Natural killer cell (primary cell): ENCODE measurements around the gene EHD2. TPM values are rescaled to one million over a fixed set of nuclear protein-coding genes. Genes with fewer than 3 reads are reported as not detected.
"Not testable (repeated sequence)": the region's sequence is repeated elsewhere in the genome, so short reads cannot be mapped to it uniquely, and the experiment has no call there.

Source experiments
- ATAC-seq, 3 donors: fragments of 150-1000 bp in 2 of 3; fragments of 200-7000 bp in 1 of 3; cut with Tn5 transposase; 1 replicate in 1 of 3; 2 replicates in 2 of 3; pipeline ENCODE4 v1.10.0; 2021; ENCODE audit warnings: mild to moderate bottlenecking in 2 of 3, moderate library complexity in 2 of 3
- DNase-seq, 2 donors: peaks; one replicate each; pipeline versions ENCODE4 v3.0.0 to v3.0.0-alpha.2; 2013 to 2021; ENCODE audit warnings: mixed read lengths in 1 of 2
- H3K27ac ChIP-seq: one replicate; pipeline ENCODE4 v1.5.1; 2013; ENCODE audit warnings: mild to moderate bottlenecking, low read length
- H3K27me3 ChIP-seq: one replicate; pipeline ENCODE4 v1.6.1; 2013; ENCODE audit warnings: low read length; ENCODE audit not compliant: control insufficient read depth, insufficient read depth
- H3K36me3 ChIP-seq: one replicate; pipeline ENCODE4 v1.6.1; 2013; ENCODE audit warnings: low read length; ENCODE audit not compliant: control insufficient read depth, insufficient read depth
- H3K4me1 ChIP-seq: one replicate; pipeline ENCODE4 v1.6.1; 2013; ENCODE audit warnings: low read length; ENCODE audit not compliant: control insufficient read depth, insufficient read depth
- H3K4me3 ChIP-seq: one replicate; pipeline ENCODE4 v1.5.1; 2013; ENCODE audit warnings: low read length
- H3K9me3 ChIP-seq: one replicate; pipeline ENCODE4 v1.6.1; 2013; ENCODE audit warnings: low read length; ENCODE audit not compliant: control insufficient read depth, insufficient read depth
- H3K27ac Mint-ChIP-seq, 2 donors: one replicate each; pipeline ENCODE4 v1.8.0; 2022; ENCODE audit warnings: mild to moderate bottlenecking in 2 of 2, mixed read lengths in 2 of 2, moderate library complexity in 1 of 2
- H3K27me3 Mint-ChIP-seq, 2 donors: one replicate each; pipeline ENCODE4 v1.8.0; 2022; ENCODE audit warnings: low read depth in 2 of 2, mixed read lengths in 2 of 2
- H3K36me3 Mint-ChIP-seq: one replicate; pipeline ENCODE4 v1.8.0; 2022; ENCODE audit warnings: mixed read lengths
- H3K4me1 Mint-ChIP-seq, 2 donors: one replicate each; pipeline ENCODE4 v1.8.0; 2022; ENCODE audit warnings: mixed read lengths in 2 of 2
- H3K4me3 Mint-ChIP-seq: one replicate; pipeline ENCODE4 v1.8.0; 2022; ENCODE audit warnings: mild to moderate bottlenecking, moderate library complexity, mixed read lengths
- H3K9me3 Mint-ChIP-seq, 2 donors: one replicate each; pipeline ENCODE4 v1.8.0; 2022; ENCODE audit warnings: mixed read lengths in 2 of 2
- WGBS: methylation state at CpG from one replicate; pipeline ENCODE4 v1.1.7; 2013; ENCODE audit warnings: missing lambda C conversion rate; ENCODE audit not compliant: insufficient coverage; 5-methylcytosine and 5-hydroxymethylcytosine counted together
- intact Hi-C: fragments of 100-400 bp; cut with micrococcal nuclease; formaldehyde crosslinking; loops from one replicate; pipeline ENCODE4 v1.14.2; 2022
- total RNA-seq, 4 donors: library from RNA; stranded (reverse); fragments of 120-200 nt in 1 of 4; gene quantifications; one replicate each; pipeline versions ENCODE4 v1.2.3 to v1.2.4, GENCODE V29; 2013 to 2022
- TF ChIP-seq, protein P1 (sequence below): fragments of 200-600 bp; IDR thresholded peaks from one replicate; pipeline ENCODE4 v1.8.0; 2022; ENCODE audit warnings: antibody characterized with exemption

EHD2 gene
- total RNA-seq, 3 donors from 2014 or later (not counting 1 experiment from before 2014, with no cell fraction given): 0.09 to 0.40 (median 0.12) TPM

DNA sequence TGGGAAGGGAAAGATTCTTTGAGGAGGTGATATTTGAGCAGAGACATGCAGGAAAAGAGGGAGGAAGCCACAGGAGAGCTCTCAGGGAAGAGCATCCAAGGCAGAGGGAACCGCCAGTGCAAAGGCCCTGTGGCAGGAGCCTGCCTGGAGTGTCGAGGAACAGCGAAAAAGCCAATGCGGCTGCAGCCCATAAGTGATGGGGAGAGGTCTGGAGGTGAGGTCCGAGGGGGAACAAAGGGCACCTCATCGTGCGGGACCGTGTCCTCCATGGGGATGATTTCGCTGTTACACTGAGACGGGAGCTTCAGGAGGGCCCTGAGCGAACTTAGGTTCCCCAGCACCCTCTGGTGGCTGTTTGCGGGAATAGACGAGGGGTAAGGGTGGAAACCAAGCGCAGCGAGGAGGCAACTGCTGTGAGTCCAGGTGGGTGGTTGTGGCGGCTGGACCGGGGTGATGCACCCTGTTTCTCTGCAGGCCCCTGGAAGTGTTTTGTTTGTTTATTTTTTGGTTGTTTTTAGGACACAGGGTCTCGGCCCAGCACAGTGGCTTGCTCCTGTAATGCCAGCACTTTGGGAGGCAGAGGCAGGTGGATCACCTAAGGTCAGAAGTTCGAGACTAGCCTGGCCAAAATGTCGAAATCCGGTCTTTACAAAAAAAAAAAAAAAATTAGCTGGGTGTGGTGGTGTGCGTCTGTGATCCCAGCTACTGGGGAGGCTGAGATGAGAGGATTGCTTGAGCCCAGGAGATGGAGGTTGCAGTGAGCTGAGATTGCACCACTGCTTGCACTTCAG, 5.9 kb upstream of the EHD2 start:
- H3K36me3 Mint-ChIP-seq: no peaks in the 10 kb centered on the region
- no peaks in the 10 kb centered on the region for H3K9me3 Mint-ChIP-seq
- H3K27ac Mint-ChIP-seq: no peak overlapping the region
- Histone ChIP-seq H3K27me3 (peaks cover 5% of the 10 kb centered on the region), H3K4me3 (no peak overlapping the region), H3K4me1 (peaks cover 5% of the 10 kb centered on the region), H3K36me3 (peaks cover 7% of the 10 kb centered on the region), H3K9me3 (no peaks in the 10 kb centered on the region), H3K27ac (no peak overlapping the region)
- H3K27me3 Mint-ChIP-seq: peaks cover 7 to 15% of the 10 kb centered on the region in 2 donors
- TF ChIP-seq, protein P1, sequence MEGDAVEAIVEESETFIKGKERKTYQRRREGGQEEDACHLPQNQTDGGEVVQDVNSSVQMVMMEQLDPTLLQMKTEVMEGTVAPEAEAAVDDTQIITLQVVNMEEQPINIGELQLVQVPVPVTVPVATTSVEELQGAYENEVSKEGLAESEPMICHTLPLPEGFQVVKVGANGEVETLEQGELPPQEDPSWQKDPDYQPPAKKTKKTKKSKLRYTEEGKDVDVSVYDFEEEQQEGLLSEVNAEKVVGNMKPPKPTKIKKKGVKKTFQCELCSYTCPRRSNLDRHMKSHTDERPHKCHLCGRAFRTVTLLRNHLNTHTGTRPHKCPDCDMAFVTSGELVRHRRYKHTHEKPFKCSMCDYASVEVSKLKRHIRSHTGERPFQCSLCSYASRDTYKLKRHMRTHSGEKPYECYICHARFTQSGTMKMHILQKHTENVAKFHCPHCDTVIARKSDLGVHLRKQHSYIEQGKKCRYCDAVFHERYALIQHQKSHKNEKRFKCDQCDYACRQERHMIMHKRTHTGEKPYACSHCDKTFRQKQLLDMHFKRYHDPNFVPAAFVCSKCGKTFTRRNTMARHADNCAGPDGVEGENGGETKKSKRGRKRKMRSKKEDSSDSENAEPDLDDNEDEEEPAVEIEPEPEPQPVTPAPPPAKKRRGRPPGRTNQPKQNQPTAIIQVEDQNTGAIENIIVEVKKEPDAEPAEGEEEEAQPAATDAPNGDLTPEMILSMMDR: peak; percentile 83
- peaks cover 9% of the 10 kb centered on the region in 2 donors for H3K4me1 Mint-ChIP-seq
- intact Hi-C loops: loop anchor here (1.0 to 2.0 kb wide), 2 partner anchors 35 to 271 kb away; no protein-coding TSS in a partner anchor
- peak; percentile 82 to 99 (median 96) for ATAC-seq
- no peak overlapping the region for H3K4me3 Mint-ChIP-seq
- 23% methylated on average over 22 of the region's 22 CpGs for WGBS
- peak; percentile 66 to 86 for DNase-seq

DNA sequence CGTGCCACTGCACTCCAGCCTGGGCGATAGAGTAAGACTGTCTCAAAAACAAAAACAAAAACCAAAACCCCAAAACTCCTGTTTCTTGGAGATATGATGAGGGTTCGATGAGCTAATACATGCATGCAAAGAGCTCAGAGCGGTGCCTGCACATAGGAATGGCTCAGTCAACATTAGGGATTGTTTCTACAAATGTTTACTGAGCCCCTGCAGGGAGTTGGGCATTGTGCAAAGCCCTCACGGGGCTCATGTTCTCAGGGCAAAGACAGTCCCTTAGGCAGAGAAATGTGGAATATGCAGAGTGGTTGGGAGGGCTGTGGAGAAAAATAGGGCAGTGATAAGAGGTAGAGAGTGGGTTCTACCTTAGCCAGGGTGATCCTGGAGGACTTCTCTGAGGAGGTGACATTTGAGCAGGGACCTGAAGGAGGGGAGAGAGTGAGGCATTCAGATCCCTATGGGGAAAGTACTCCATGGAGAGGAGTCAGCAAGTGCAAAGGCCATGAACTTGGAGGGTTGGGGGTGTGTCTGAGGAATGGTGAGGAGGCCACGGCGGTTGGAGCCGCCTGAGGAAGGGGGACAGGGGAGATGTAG, 1.5 kb upstream of the EHD2 start:
- DNase-seq (no peak), ATAC-seq (no peak)
- no peak overlapping the region for H3K27ac ChIP-seq
- peaks cover 9% of the 10 kb centered on the region for H3K4me1 ChIP-seq
- peaks cover 27 to 32% of the 10 kb centered on the region in 2 donors for H3K27me3 Mint-ChIP-seq
- H3K4me1 Mint-ChIP-seq: peaks cover 9 to 15% of the 10 kb centered on the region in 2 donors
- H3K9me3 ChIP-seq: no peaks in the 10 kb centered on the region
- 88% methylated on average over 6 of the region's 8 CpGs for WGBS
- H3K27ac Mint-ChIP-seq: no peak overlapping the region
- no peaks in the 10 kb centered on the region for H3K36me3 Mint-ChIP-seq
- H3K4me3 ChIP-seq: no peak overlapping the region
- H3K36me3 ChIP-seq: no peaks in the 10 kb centered on the region
- no peaks in the 10 kb centered on the region for H3K9me3 Mint-ChIP-seq
- TF ChIP-seq, protein P1: no peak
- intact Hi-C loops: no loop called here
- no peak overlapping the region for H3K4me3 Mint-ChIP-seq
- H3K27me3 ChIP-seq: peaks cover 17% of the 10 kb centered on the region

DNA sequence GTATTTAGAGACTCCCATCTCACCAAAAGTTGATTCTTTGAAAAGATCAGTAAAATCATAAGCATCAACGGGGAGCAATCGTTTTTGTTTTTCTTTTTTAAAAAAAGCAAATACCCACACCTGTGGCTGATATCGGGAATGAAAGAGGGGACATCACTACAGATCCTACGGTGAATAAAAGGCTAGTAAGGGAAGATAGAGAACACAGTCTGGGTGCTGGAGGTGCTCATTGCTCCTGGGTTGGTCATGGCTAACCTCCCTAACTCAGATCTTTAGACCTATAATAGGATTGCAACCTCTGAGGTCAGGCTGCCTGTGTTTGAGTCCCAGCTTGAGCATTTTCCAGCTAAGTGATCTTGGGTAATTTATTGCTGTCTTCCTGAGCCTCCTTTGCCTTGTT, 1.1 kb downstream of the EHD2 start:
- peaks cover 17% of the 10 kb centered on the region for H3K27me3 ChIP-seq
- WGBS: 98% methylated on average over 4 of the region's 4 CpGs
- no peak overlapping the region for H3K27ac Mint-ChIP-seq
- peaks cover 4% of the 10 kb centered on the region for H3K4me1 ChIP-seq
- intact Hi-C loops: no loop called here
- H3K4me3 Mint-ChIP-seq: no peak overlapping the region
- no peak overlapping the region for H3K27ac ChIP-seq
- H3K4me3 ChIP-seq: no peak overlapping the region
- H3K4me1 Mint-ChIP-seq: peaks cover 0 to 6% of the 10 kb centered on the region in 2 donors
- H3K9me3 Mint-ChIP-seq: no peaks in the 10 kb centered on the region
- TF ChIP-seq, protein P1: no peak
- ATAC-seq: no peak
- H3K27me3 Mint-ChIP-seq: peaks cover 24 to 27% of the 10 kb centered on the region in 2 donors
- DNase-seq: no peak
- H3K36me3 ChIP-seq: no peaks in the 10 kb centered on the region
- H3K36me3 Mint-ChIP-seq: no peaks in the 10 kb centered on the region
- H3K9me3 ChIP-seq: no peaks in the 10 kb centered on the region

DNA sequence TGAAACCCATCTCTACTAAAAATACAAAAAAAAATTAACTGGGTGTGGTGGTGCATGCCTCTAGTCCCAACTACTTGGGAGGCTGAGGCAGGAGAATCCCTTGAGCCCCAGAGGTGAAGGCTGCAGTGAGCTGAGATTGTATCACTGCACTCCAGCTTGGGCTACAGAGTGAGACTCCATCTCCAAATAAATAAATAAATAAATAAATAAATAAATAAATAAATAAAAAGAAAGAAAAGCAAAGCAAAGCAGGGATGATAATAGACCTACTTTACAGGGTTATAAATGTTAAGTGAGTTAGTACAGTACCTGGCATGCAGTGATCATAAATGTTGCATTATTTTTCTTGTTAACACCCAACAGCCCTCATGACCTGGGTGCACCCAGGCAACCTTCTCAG, 1.6 kb downstream of the EHD2 start:
- DNase-seq, H3K4me1 Mint-ChIP-seq, intact Hi-C loops, H3K4me1 ChIP-seq, H3K36me3 ChIP-seq, H3K27ac Mint-ChIP-seq, ATAC-seq, H3K9me3 Mint-ChIP-seq, H3K4me3 Mint-ChIP-seq, H3K9me3 ChIP-seq, H3K36me3 Mint-ChIP-seq, H3K27ac ChIP-seq, H3K4me3 ChIP-seq: not testable (repeated sequence)
- H3K27me3 Mint-ChIP-seq: peaks cover 24 to 27% of the 10 kb centered on the region in 2 donors
- H3K27me3 ChIP-seq: peaks cover 17% of the 10 kb centered on the region
